ENCODE data around the gene SOCS3. TPM values are rescaled to one million over a fixed set of nuclear protein-coding genes. Genes with fewer than 3 reads are reported as not detected.

The SOCS3 gene
- total RNA-seq, 1 experiment from 2014 or later = 53.1 TPM

DNA sequence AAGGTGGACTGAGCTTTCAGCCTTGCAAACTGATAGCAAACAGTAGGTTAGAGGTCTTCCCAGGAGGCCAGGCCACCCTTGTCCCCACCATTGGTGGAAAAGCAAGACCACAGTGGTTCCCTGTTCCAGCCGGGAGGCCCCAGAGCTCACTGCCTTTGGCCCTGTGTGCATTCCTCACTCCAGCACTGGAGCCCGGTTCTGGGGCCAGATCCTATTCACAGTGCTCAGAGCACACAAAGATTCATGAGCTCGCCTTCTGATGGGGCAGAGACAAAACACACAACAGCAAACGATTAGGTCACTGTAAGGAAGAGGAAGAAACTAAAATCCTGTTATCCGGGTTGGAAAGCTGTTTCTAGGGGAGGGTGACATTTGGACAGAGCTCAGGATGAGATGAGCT, 13.0 kb upstream of the SOCS3 start:
- H3K4me3 ChIP-seq (ENCODE audit: low read depth in 2 of 2, low read length in 2 of 2) = no peak overlapping the region
- in situ Hi-C loops (cut with HindIII; ENCODE audit: low pct_unique_long_range_greater_than_20kb, low sequenced_read_pairs) = no loop called here
- TF ChIP-seq, protein P1, sequence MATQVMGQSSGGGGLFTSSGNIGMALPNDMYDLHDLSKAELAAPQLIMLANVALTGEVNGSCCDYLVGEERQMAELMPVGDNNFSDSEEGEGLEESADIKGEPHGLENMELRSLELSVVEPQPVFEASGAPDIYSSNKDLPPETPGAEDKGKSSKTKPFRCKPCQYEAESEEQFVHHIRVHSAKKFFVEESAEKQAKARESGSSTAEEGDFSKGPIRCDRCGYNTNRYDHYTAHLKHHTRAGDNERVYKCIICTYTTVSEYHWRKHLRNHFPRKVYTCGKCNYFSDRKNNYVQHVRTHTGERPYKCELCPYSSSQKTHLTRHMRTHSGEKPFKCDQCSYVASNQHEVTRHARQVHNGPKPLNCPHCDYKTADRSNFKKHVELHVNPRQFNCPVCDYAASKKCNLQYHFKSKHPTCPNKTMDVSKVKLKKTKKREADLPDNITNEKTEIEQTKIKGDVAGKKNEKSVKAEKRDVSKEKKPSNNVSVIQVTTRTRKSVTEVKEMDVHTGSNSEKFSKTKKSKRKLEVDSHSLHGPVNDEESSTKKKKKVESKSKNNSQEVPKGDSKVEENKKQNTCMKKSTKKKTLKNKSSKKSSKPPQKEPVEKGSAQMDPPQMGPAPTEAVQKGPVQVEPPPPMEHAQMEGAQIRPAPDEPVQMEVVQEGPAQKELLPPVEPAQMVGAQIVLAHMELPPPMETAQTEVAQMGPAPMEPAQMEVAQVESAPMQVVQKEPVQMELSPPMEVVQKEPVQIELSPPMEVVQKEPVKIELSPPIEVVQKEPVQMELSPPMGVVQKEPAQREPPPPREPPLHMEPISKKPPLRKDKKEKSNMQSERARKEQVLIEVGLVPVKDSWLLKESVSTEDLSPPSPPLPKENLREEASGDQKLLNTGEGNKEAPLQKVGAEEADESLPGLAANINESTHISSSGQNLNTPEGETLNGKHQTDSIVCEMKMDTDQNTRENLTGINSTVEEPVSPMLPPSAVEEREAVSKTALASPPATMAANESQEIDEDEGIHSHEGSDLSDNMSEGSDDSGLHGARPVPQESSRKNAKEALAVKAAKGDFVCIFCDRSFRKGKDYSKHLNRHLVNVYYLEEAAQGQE (IDR thresholded peaks at IDR 0.05; ENCODE audit: insufficient read depth in 1 of 2, low read depth in 2 of 2, low read length in 1 of 2) = no peak
- TF ChIP-seq POLR2AphosphoS5 (IDR thresholded peaks at IDR 0.05; ENCODE audit: low read depth, low read length) (no peak), SIN3A (IDR thresholded peaks at IDR 0.05; ENCODE audit: borderline replicate concordance, insufficient read depth, low read depth, low read length) (no peak)
- BruUV-seq (replicated peaks) = no TSS peak
- peaks cover 30% of the 10 kb centered on the region for H3K4me1 ChIP-seq (ENCODE audit: control insufficient read depth, insufficient read depth, low read length)
- ChIA-PET CTCF (interaction anchor here (0.5 to 0.8 kb wide), 4 partner anchors 11 to 287 kb away, joined by 3 to 6 read pairs (median 4); no protein-coding TSS in a partner anchor), POLR2A (no interaction called here)
- H3K27ac ChIP-seq (ENCODE audit: low read length) = no peak overlapping the region; the same call in 1 of the 2 replicates
- no peaks in the 10 kb centered on the region for H3K9me3 ChIP-seq (ENCODE audit: control insufficient read depth, insufficient read depth, low read depth, low read length)
- no peak for DNase-seq (ENCODE audit: low read depth, low spot score)
- ATAC-seq = no peak
- no peaks in the 10 kb centered on the region for H3K27me3 ChIP-seq (ENCODE audit: control insufficient read depth, insufficient read depth, low read length)
- intact Hi-C loops (cut with micrococcal nuclease; ENCODE audit: unreplicated experiment) = no loop called here
- no peaks in the 10 kb centered on the region for H3K36me3 ChIP-seq (ENCODE audit: control insufficient read depth, insufficient read depth, low read length)

DNA sequence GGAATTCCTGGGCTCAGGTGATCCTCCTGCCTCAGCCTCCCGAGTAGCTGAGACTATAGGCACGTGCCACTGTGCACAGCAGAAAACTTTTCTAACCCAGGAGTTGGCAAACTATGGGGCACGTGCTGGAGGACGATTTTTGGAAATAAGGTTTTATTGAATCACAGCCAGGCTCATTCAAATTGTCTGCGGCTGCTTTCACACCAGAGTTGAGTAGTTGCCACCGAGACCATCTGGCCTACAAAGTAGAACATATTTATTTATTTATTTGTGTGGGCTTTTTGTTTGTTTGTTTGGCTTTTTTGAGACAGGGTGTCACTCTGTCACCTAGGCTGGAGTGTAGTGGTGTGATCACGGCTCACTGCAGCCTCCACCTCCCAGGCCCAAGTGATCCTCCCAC, 11.2 kb upstream of the SOCS3 start:
- CTCF ChIA-PET = no interaction called here

More for the DNA sequence above, 11.2 kb upstream of the SOCS3 start:
- H3K27me3 ChIP-seq (ENCODE audit: control insufficient read depth, insufficient read depth, low read length) = no peaks in the 10 kb centered on the region
- no peaks in the 10 kb centered on the region for H3K36me3 ChIP-seq (ENCODE audit: control insufficient read depth, insufficient read depth, low read length)
- no peak for ATAC-seq
- H3K9me3 ChIP-seq (ENCODE audit: control insufficient read depth, insufficient read depth, low read depth, low read length) = no peaks in the 10 kb centered on the region
- no peak for DNase-seq (ENCODE audit: low read depth, low spot score)
- H3K4me3 ChIP-seq (ENCODE audit: low read depth in 2 of 2, low read length in 2 of 2) = no peak overlapping the region
- POLR2A ChIA-PET = no interaction called here
- peaks cover 27% of the 10 kb centered on the region for H3K4me1 ChIP-seq (ENCODE audit: control insufficient read depth, insufficient read depth, low read length)
- no peak overlapping the region for H3K27ac ChIP-seq (ENCODE audit: low read length)
- BruUV-seq (replicated peaks) = no TSS peak
- in situ Hi-C loops (cut with HindIII; ENCODE audit: low pct_unique_long_range_greater_than_20kb, low sequenced_read_pairs) = no loop called here
- TF ChIP-seq POLR2AphosphoS5 (IDR thresholded peaks at IDR 0.05; ENCODE audit: low read depth, low read length) (no peak), SIN3A (IDR thresholded peaks at IDR 0.05; ENCODE audit: borderline replicate concordance, insufficient read depth, low read depth, low read length) (no peak), TCF7L2 (IDR thresholded peaks at IDR 0.05; ENCODE audit: low read depth, low read length) (no peak)
- TF ChIP-seq, protein P2, sequence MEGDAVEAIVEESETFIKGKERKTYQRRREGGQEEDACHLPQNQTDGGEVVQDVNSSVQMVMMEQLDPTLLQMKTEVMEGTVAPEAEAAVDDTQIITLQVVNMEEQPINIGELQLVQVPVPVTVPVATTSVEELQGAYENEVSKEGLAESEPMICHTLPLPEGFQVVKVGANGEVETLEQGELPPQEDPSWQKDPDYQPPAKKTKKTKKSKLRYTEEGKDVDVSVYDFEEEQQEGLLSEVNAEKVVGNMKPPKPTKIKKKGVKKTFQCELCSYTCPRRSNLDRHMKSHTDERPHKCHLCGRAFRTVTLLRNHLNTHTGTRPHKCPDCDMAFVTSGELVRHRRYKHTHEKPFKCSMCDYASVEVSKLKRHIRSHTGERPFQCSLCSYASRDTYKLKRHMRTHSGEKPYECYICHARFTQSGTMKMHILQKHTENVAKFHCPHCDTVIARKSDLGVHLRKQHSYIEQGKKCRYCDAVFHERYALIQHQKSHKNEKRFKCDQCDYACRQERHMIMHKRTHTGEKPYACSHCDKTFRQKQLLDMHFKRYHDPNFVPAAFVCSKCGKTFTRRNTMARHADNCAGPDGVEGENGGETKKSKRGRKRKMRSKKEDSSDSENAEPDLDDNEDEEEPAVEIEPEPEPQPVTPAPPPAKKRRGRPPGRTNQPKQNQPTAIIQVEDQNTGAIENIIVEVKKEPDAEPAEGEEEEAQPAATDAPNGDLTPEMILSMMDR (IDR thresholded peaks at IDR 0.05) = no peak
- TF ChIP-seq, protein P1 (IDR thresholded peaks at IDR 0.05; ENCODE audit: insufficient read depth in 1 of 2, low read depth in 2 of 2, low read length in 1 of 2) = no peak
- intact Hi-C loops (cut with micrococcal nuclease; ENCODE audit: unreplicated experiment) = no loop called here
